Measurements from ENCODE around the gene EMC10.

DNA sequence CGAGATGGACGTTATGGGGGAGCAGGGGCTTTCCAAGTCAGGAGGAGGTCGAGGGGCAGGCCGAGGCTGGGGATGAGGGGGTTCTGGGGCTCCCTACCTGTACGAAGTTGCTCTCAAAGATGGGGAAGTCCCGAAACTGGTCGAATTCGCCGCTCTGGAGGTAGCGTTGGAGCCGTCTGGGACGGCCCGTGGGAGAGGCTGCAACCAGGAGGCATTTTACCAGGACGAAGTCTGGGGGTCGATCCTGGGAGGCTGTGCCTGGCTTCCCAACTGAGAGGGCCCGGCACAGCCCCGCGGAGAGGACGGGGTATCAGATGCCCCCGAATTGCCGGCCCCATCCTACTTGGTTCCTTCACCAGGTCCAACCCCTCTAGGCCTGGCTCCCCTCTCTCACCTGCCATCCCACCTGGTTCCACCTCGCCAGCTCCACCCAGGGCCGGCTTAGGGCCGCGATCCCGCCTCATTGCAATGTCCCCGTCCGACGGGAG lies 527 bp upstream of the EMC10 start:
- TF ChIP-seq CTCF (IDR thresholded peaks at IDR 0.05), result no peak
- TF ChIP-seq POLR2A (IDR thresholded peaks at IDR 0.05), result no peak

Measured in thyroid gland (tissue), 4 donors.